Keratinocyte (primary cell): ENCODE measurements around the gene OPRD1. TPM values are rescaled to one million over a fixed set of nuclear protein-coding genes. Genes with fewer than 3 reads are reported as not detected.
"Not testable (repeated sequence)": the region's sequence is repeated elsewhere in the genome, so short reads cannot be mapped to it uniquely, and the experiment has no call there.

ENCODE experiments used
- DNase-seq: peaks from one replicate; pipeline ENCODE4 v3.0.0-alpha.2; 2011; ENCODE audit warnings: low read depth, missing footprints, low spot score
- FAIRE-seq: peaks from 2 replicates; lab custom pipeline; 2011; peaks lifted over from hg19 to GRCh38; lab: Jason Lieb, UNC
- H2AFZ ChIP-seq: 2 replicates; pipeline ENCODE4 v1.6.0; 2012; ENCODE audit warnings: low read length, control low read depth, inconsistent platforms; ENCODE audit not compliant: control insufficient read depth
- H3K27ac ChIP-seq: 2 replicates; pipeline ENCODE4 v1.5.1; 2011; ENCODE audit warnings: low read length; ENCODE audit not compliant: control insufficient read depth, insufficient read depth
- H3K27me3 ChIP-seq: 3 replicates; pipeline ENCODE4 v1.6.0; 2011; ENCODE audit warnings: low read length; ENCODE audit not compliant: control insufficient read depth, insufficient read depth; ENCODE audit errors: extremely low read depth
- H3K36me3 ChIP-seq, 2 experiments: 2 replicates in 1 of 2; 3 replicates in 1 of 2; pipeline ENCODE4 v1.5.1; 2011; ENCODE audit warnings: low read length in 2 of 2, mild to moderate bottlenecking in 1 of 2; ENCODE audit not compliant: control insufficient read depth in 2 of 2, insufficient read depth in 2 of 2; ENCODE audit errors: extremely low read depth in 1 of 2
- H3K4me1 ChIP-seq: 3 replicates; pipeline ENCODE4 v1.5.1; 2011; ENCODE audit warnings: low read length; ENCODE audit not compliant: control insufficient read depth, insufficient read depth; ENCODE audit errors: extremely low read depth
- H3K4me2 ChIP-seq: 3 replicates; pipeline ENCODE4 v1.6.0; 2011; ENCODE audit warnings: low read depth, low read length; ENCODE audit not compliant: control insufficient read depth, insufficient read depth; ENCODE audit errors: extremely low read depth
- H3K4me3 ChIP-seq, 3 experiments: fragments of 200-600 bp in 1 of 3; sonication (generic) in 1 of 3; 2 replicates in 2 of 3; 3 replicates in 1 of 3; pipeline ENCODE4 v1.5.1; 2011 to 2016; ENCODE audit warnings: low read length in 3 of 3, mild to moderate bottlenecking in 3 of 3, control low read depth in 2 of 3, inconsistent platforms in 1 of 3, low read depth in 1 of 3, mixed read lengths in 1 of 3, mixed run types in 1 of 3, moderate library complexity in 1 of 3; ENCODE audit not compliant: control insufficient read depth in 2 of 3, insufficient read depth in 2 of 3; ENCODE audit errors: extremely low read depth in 1 of 3
- H3K79me2 ChIP-seq: 2 replicates; pipeline ENCODE4 v1.6.0; 2012; ENCODE audit warnings: low read length; ENCODE audit not compliant: control insufficient read depth, insufficient read depth
- H3K9ac ChIP-seq: 3 replicates; pipeline ENCODE4 v1.6.0; 2011; ENCODE audit warnings: low read length; ENCODE audit not compliant: control insufficient read depth, insufficient read depth; ENCODE audit errors: extremely low read depth
- H3K9me1 ChIP-seq: 3 replicates; pipeline ENCODE4 v1.6.0; 2011; ENCODE audit warnings: low read length; ENCODE audit not compliant: control insufficient read depth, insufficient read depth; ENCODE audit errors: extremely low read depth
- H3K9me3 ChIP-seq: 2 replicates; pipeline ENCODE4 v1.5.1; 2012; ENCODE audit warnings: low read depth, low read length; ENCODE audit not compliant: control insufficient read depth
- H4K20me1 ChIP-seq: 3 replicates; pipeline ENCODE4 v1.6.0; 2011; ENCODE audit warnings: low read length; ENCODE audit not compliant: control insufficient read depth, insufficient read depth; ENCODE audit errors: extremely low read depth
- EZH2 ChIP-seq: IDR thresholded peaks from one replicate; pipeline ENCODE4 v1.6.1; 2012; ENCODE audit warnings: inconsistent platforms, mild to moderate bottlenecking, low read length, moderate library complexity
- dilution Hi-C: fragments of 300-500 bp; cut with MboI; formaldehyde crosslinking; loops from one replicate; pipeline ENCODE4 v1.7.0; 2020; ENCODE audit warnings: low sequenced_read_pairs; ENCODE audit not compliant: extremely low pct_ligation_motif_present
- polyA plus RNA-seq, 5 experiments: library from polyadenylated mRNA; depleted of rRNA in 3 of 5; stranded (reverse) in 3 of 5; stranded (forward) in 1 of 5; unstranded in 1 of 5; fragments of >200 nt; gene quantifications; 1 replicate in 1 of 5; 2 replicates in 3 of 5; 3 replicates in 1 of 5; pipeline versions ENCODE4 v1.2.1 to v1.2.3, GENCODE V29; 2011 to 2012; ENCODE audit warnings: missing spikeins in 2 of 5, low read depth in 1 of 5, low replicate concordance in 1 of 5
- TF ChIP-seq, protein P1 (sequence below), 3 experiments: IDR thresholded peaks in 1 of 3; conservative IDR thresholded peaks in 1 of 3; optimal IDR thresholded peaks in 1 of 3; 2 replicates in 2 of 3; 3 replicates in 1 of 3; pipeline versions ENCODE3 to v1.5.1; 2011; ENCODE audit warnings: low read length in 3 of 3, mild to moderate bottlenecking in 3 of 3, moderate library complexity in 2 of 3, control low read depth in 1 of 3, inconsistent platforms in 1 of 3; ENCODE audit not compliant: insufficient read depth in 2 of 3; ENCODE audit errors: extremely low read depth in 1 of 3

The OPRD1 gene
- polyA plus RNA-seq, 1 donor (not counting 4 experiments of a cell fraction or from before 2014, with no cell fraction given), result not detected

DNA sequence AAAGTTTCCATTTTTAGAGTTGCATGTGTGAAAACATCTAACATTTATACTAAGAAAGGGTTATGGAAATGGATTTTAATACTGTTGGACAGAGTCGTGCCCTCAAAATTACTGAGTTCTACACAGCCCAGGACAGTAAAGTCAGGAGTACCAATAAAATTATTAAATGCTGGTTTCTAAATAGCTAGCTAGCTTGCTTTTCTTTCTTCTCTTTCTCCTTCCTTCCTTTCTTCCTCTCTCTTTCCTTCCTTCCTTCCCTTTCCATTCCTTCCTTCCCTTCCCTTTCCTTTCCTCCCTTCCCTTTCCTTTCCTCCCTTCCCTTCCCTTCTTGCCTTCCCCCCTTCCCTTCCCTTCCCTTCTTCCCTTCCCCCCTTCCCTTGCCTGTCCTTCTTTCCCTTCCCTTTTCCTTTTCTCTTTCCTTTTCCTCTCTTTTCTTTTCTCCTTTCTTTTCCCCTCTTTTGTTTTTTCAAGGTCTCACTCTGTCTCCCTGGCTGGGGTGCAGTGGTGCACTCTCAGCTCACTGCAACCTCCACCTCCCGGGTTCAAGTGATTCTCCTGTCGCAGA lies 41.3 kb upstream of the OPRD1 start:
- dilution Hi-C loops, result no loop called here
- no peaks in the 10 kb centered on the region for H3K9me1 ChIP-seq
- FAIRE-seq (no peak), DNase-seq (no peak)
- H3K79me2 ChIP-seq, result peaks cover 21% of the 10 kb centered on the region
- H3K4me1 ChIP-seq, result peaks cover 7% of the 10 kb centered on the region
- no peak for TF ChIP-seq EZH2
- TF ChIP-seq, protein P1, sequence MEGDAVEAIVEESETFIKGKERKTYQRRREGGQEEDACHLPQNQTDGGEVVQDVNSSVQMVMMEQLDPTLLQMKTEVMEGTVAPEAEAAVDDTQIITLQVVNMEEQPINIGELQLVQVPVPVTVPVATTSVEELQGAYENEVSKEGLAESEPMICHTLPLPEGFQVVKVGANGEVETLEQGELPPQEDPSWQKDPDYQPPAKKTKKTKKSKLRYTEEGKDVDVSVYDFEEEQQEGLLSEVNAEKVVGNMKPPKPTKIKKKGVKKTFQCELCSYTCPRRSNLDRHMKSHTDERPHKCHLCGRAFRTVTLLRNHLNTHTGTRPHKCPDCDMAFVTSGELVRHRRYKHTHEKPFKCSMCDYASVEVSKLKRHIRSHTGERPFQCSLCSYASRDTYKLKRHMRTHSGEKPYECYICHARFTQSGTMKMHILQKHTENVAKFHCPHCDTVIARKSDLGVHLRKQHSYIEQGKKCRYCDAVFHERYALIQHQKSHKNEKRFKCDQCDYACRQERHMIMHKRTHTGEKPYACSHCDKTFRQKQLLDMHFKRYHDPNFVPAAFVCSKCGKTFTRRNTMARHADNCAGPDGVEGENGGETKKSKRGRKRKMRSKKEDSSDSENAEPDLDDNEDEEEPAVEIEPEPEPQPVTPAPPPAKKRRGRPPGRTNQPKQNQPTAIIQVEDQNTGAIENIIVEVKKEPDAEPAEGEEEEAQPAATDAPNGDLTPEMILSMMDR (optimal IDR thresholded peaks at IDR 0.05 in 1 of 3, IDR thresholded peaks at IDR 0.05 in 1 of 3, conservative IDR thresholded peaks at IDR 0.05 in 1 of 3; ENCODE audit: extremely low read depth in 1 of 3, insufficient read depth in 2 of 3, low read length in 3 of 3), result no peak
- no peak overlapping the region for H3K9ac ChIP-seq
- H3K27me3 ChIP-seq, result no peaks in the 10 kb centered on the region
- no peak overlapping the region for H3K4me2 ChIP-seq
- no peaks in the 10 kb centered on the region for H4K20me1 ChIP-seq
- H3K27ac ChIP-seq, result no peak overlapping the region
- no peak overlapping the region for H2AFZ ChIP-seq
- peaks cover 15 to 16% of the 10 kb centered on the region in 2 experiments for H3K36me3 ChIP-seq
- H3K4me3 ChIP-seq, result no peak overlapping the region
- no peaks in the 10 kb centered on the region for H3K9me3 ChIP-seq

DNA sequence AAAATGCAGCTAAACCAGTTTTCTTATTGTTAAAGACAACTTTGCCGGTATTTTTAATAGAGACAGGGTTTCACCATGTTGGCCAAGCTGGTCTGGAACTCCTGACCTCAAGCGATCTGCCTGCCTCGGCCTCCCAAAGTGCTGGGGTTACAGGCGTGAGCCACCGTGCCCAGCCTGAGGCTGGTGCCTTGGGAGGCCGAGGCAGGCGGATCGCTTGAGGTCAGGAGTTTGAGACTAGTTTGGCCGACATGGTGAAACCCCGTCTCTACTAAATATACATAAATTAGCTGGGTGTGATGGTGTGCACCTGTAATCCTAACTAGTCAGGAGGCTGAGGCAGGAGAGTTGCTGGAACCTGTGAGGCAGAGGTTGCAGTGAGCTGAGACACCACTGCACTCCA lies 40.0 kb upstream of the OPRD1 start:
- dilution Hi-C loops, H3K27ac ChIP-seq: not testable (repeated sequence)
- H3K36me3 ChIP-seq, result peaks cover 11 to 13% of the 10 kb centered on the region in 2 experiments

DNA sequence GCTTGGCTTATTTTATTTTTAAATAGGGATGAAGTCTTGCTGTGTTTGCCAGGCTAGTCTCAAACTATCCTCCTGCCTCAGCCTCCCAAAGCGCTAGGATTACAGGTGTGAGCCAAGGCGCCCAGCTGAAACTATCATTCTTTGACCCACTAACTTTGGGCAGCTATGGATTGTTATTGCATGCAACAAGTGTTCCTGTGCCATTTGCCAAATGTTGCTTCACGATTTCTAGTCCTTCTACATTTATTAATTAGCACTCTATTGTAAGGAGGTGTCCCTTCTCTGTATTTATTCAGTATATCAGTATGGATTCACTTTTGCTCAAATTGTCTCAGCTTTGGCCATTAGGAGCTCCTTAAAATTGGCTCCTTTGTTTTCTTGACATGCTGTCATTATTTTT lies 38.9 kb upstream of the OPRD1 start:
- no peak for DNase-seq
- Histone ChIP-seq H3K36me3 (peaks cover 11 to 13% of the 10 kb centered on the region in 2 experiments), H3K4me1 (peaks cover 7% of the 10 kb centered on the region), H3K27me3 (no peaks in the 10 kb centered on the region), H3K27ac (no peak overlapping the region), H3K79me2 (peaks cover 4% of the 10 kb centered on the region), H3K9me1 (no peaks in the 10 kb centered on the region), H4K20me1 (no peaks in the 10 kb centered on the region), H2AFZ (no peak overlapping the region), H3K9ac (no peak overlapping the region), H3K9me3 (no peaks in the 10 kb centered on the region), H3K4me2 (no peak overlapping the region), H3K4me3 (no peak overlapping the region)
- FAIRE-seq, result no peak
- no peak for TF ChIP-seq EZH2
- TF ChIP-seq, protein P1 (optimal IDR thresholded peaks at IDR 0.05 in 1 of 3, IDR thresholded peaks at IDR 0.05 in 1 of 3, conservative IDR thresholded peaks at IDR 0.05 in 1 of 3; ENCODE audit: extremely low read depth in 1 of 3, insufficient read depth in 2 of 3, low read length in 3 of 3), result no peak
- dilution Hi-C loops, result no loop called here

More for the DNA sequence above, 40.0 kb upstream of the OPRD1 start:
- H4K20me1 ChIP-seq, FAIRE-seq, H3K79me2 ChIP-seq, H3K9me3 ChIP-seq, H3K4me2 ChIP-seq, DNase-seq, H3K9me1 ChIP-seq, H3K4me3 ChIP-seq, H2AFZ ChIP-seq, H3K4me1 ChIP-seq, H3K9ac ChIP-seq, H3K27me3 ChIP-seq: not testable (repeated sequence)
